Epithelial cell of proximal tubule (primary cell): ENCODE results near the gene SOD2. TPM values are rescaled to one million over a fixed set of nuclear protein-coding genes. Genes with fewer than 3 reads are reported as not detected.
"Not testable (repeated sequence)": the region's sequence is repeated elsewhere in the genome, so short reads cannot be mapped to it uniquely, and the experiment has no call there.

Experiments
- DNase-seq: peaks from one replicate; pipeline ENCODE4 v3.0.0-alpha.2; 2011; ENCODE audit warnings: low read depth
- H3K4me3 ChIP-seq: 2 replicates; pipeline ENCODE4 v1.5.1; 2011; ENCODE audit warnings: low read depth, mild to moderate bottlenecking, low read length
- total RNA-seq: library from RNA; depleted of rRNA; stranded (reverse); fragments of >200 nt; gene quantifications from 2 replicates; pipeline ENCODE4 v1.2.3, GENCODE V29; 2015
- TF ChIP-seq, protein P1 (sequence below): conservative IDR thresholded peaks from 2 replicates; pipeline ENCODE4 v1.5.1; 2012; ENCODE audit warnings: low read depth, mild to moderate bottlenecking, low read length

Gene SOD2
- total RNA-seq, 1 donor from 2014 or later, result 93.9 TPM

DNA sequence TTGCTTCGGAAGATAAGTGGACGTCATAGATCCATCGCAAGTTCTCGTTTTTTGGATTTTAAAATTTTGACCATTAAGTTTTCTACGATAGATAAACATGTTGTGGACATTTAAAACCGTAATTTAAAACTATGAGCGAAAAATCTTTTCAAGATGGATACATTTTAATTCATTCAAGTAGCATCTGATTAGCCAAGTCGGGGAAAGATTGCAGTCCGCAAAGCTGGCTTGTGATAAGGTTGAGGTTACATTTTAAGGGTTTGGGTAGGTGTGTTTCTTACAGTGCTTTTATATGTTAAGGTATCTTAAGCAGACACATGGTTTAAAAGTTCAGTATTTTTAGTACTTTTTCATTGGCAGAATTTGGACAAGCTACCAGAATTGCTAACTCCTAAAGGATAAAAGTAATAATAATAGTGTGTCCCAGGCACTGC, 35.5 kb upstream of the SOD2 start:
- DNase-seq, result no peak
- TF ChIP-seq, protein P1, sequence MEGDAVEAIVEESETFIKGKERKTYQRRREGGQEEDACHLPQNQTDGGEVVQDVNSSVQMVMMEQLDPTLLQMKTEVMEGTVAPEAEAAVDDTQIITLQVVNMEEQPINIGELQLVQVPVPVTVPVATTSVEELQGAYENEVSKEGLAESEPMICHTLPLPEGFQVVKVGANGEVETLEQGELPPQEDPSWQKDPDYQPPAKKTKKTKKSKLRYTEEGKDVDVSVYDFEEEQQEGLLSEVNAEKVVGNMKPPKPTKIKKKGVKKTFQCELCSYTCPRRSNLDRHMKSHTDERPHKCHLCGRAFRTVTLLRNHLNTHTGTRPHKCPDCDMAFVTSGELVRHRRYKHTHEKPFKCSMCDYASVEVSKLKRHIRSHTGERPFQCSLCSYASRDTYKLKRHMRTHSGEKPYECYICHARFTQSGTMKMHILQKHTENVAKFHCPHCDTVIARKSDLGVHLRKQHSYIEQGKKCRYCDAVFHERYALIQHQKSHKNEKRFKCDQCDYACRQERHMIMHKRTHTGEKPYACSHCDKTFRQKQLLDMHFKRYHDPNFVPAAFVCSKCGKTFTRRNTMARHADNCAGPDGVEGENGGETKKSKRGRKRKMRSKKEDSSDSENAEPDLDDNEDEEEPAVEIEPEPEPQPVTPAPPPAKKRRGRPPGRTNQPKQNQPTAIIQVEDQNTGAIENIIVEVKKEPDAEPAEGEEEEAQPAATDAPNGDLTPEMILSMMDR, result no peak
- H3K4me3 ChIP-seq, result peak overlapping the region; percentile 83

DNA sequence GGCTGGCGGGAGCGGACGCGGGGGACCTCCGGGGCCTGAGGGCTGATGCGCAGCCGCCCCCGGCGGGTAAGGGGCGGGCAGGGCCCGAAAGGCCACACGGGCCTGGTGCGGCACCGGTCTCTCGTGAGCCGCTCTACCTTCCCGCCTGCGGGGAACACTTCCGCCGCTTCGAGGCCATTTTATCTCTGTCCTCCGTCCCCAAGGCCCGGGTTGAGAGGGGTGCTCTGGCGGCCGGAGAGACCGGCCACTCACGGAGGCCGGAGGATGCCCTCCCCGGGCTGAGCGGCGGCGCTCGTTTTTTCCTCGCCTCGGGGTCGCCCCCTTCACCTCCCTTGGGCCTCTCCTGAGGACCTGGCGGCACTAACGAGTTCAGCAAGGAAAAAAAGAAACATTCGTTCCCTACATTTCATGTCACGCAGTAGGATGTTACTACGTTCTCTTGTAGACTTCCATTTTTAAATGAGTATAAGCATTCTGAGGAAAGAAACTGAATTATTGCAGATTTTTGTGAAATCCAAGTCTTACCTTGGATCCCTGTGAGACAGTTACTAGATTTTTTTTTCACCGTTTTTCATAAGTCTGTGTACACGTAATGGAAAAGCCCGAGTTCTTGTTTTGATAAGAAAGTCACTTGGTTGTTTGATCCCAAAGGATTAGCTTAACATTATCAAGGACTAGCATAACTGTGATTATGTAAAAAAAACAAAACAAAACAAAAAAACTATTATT, 34.8 kb upstream of the SOD2 start:
- H3K4me3 ChIP-seq, result peak overlapping the region; percentile 83
- TF ChIP-seq, protein P1, result no peak
- no peak for DNase-seq

- TF ChIP-seq, protein P1, result no peak
- peak within 1 kb of the TSS; percentile 83 for H3K4me3 ChIP-seq
- DNase-seq, result peak; percentile 63
These were observed 34.1 kb upstream of the SOD2 start, which contains the start of gene WTAP for GRCh38 chr6:159726918-159727716. Gene WTAP (plus strand): TSS chr6:159727506. CDS start chr6:159736266, 8,760 bp downstream.

- no peak for DNase-seq
- TF ChIP-seq, protein P1, result no peak
- peak overlapping the region; percentile 83 for H3K4me3 ChIP-seq
These were observed 33.3 kb upstream of the SOD2 start for GRCh38 chr6:159726255-159726917.

DNA sequence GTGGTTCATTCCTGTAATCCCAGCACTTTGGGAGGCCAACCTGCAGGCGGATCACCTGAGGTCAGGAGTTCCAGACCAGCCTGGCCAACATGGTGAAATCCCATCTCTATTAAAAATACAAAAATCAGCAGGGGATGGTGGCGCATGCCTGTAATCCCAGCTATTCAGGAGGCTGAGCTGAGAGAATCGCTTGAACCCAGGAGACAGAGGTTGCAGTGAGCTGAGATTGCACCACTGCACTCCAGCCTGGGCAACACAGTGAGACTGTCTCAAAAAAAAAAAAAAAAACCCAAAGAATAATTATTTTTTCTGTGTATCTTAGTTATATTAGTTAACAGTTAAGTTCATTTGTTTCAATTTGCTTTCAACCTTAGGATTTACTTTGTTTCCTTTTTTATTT, 32.2 kb upstream of the SOD2 start:
- peak overlapping the region; percentile 83 for H3K4me3 ChIP-seq
- DNase-seq, result not testable (repeated sequence)

DNA sequence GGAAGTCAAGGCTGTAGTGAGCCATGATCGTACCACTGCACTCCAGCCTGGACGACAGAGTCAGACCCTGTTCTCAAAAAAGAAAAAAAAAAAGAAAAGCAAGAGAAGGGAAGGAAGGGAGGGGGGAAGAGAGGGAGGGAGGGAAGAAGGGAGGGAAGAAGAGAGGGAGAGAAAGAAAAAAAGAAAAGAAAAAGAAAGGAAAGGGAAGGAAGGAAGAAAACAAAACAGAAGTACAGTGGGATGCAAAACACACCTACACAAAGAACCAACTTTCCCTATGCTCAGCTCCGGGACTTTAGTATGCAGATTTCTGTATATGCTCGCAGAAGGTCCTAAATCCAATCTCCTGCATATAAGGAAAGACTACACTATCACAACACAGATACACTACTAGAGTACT, 31.7 kb upstream of the SOD2 start:
- TF ChIP-seq, protein P1, result no peak
- no peak for DNase-seq

DNA sequence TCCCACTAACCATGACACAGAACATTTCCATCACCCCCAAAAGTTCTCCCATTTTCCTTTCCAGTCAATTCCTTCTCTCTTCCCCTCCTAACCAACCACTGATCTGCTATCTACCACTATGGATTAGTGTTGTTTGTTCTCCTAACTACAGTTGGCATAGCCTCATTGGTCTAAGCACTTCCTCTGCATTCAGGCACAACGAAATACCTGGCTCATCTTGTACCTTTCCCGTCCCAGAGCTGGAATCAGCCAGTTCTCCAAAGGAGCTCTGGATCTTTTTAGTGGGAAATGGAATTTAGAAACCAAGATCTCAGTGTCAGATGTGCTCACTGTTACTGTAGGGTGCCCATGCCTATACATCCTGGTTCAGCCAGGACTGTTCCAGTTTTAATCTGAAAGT, 30.2 kb upstream of the SOD2 start:
- DNase-seq, result no peak
- no peak overlapping the region for H3K4me3 ChIP-seq

More for the DNA sequence above, 31.7 kb upstream of the SOD2 start:
- no peak overlapping the region for H3K4me3 ChIP-seq

More for the DNA sequence above, 30.2 kb upstream of the SOD2 start:
- TF ChIP-seq, protein P1, result no peak
